Measurements from ENCODE around the gene FKBP9. TPM values are rescaled to one million over a fixed set of nuclear protein-coding genes. Genes with fewer than 3 reads are reported as not detected.
A peak's percentile ranks its signal among the peaks of the same experiment; 100 is the strongest.

Gene FKBP9
- total and polyA plus RNA-seq, 2 of the 8 experiments (the other 6 are each of a cell fraction or from before 2014, with no cell fraction given): 7.2 to 10.1 TPM

DNA sequence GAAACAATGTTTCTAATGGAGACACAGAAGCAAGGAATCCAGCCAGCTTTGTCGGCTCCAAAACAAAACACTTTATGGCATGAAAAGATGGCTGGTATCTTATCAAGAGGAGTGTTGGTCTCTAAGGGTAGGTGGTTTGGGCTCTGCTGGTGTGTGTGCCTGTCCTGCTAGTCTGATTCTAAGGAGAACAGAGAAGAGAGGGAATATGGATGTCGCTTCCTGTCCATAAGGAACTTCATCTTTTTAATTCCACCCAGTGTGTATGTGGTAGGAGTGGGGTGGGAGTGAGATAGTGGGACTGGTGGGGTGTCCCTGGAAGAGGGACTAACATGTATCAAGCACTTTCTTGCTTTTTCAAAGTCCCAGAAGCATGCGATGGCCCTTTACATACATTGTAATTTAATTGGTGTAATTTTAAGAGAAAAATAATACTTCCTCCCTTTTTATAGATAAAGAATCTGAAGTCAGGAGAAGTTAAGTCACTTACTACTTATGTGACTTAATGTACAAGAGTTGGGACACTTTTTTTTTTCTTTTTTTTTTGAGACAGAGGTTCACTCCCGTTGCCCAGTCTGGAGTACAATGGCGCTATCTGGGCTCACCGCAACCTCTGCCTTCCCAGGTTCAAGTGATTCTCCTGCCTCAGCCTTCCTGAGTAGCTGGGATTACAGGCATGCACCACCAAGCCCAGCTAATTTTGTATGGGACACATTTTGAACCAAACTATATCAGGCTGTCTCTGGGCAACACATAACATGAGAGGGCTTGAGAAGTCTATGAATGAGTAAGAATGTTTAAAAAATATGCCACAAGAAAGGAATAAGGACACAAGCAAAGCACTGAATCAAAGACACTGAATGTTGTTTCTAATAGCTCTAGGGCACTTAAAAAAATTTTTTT lies 86.5 kb downstream of the FKBP9 start:
- H3K4me1 ChIP-seq (replicated peaks in 1 of 4; ENCODE audit: control insufficient read depth in 3 of 4, insufficient read depth in 4 of 4, low read length in 3 of 4): no peaks in the 10 kb centered on the region
- FAIRE-seq: no peak
- TF ChIP-seq CBX5 (IDR thresholded peaks at IDR 0.05; ENCODE audit: low read depth, low read length) (no peak), FOSL1 (IDR thresholded peaks at IDR 0.05; ENCODE audit: insufficient read depth, low read depth, low read length) (no peak), SP4 (IDR thresholded peaks at IDR 0.05; ENCODE audit: low read length) (no peak), BCL11A (IDR thresholded peaks at IDR 0.05; ENCODE audit: low read depth in 2 of 2, low read length in 2 of 2) (no peak), EGR1 (IDR thresholded peaks at IDR 0.05; ENCODE audit: borderline replicate concordance, low read depth, low read length) (no peak), CTCF (IDR thresholded peaks at IDR 0.05; ENCODE audit: control extremely low read depth in 1 of 3, insufficient read depth in 1 of 3, low read depth in 1 of 3, low read length in 3 of 3) (no peak), EZH2 (IDR thresholded peaks at IDR 0.05; ENCODE audit: low read depth, low read length, severe bottlenecking) (no peak)
- TF ChIP-seq, protein P1, sequence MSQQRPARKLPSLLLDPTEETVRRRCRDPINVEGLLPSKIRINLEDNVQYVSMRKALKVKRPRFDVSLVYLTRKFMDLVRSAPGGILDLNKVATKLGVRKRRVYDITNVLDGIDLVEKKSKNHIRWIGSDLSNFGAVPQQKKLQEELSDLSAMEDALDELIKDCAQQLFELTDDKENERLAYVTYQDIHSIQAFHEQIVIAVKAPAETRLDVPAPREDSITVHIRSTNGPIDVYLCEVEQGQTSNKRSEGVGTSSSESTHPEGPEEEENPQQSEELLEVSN (IDR thresholded peaks at IDR 0.05): no peak

More for the DNA sequence above, 86.5 kb downstream of the FKBP9 start:
- POLR2A ChIA-PET (ENCODE audit: partially characterized antibody): no interaction called here
- H2BK15ac ChIP-seq (ENCODE audit: low read length): no peak overlapping the region
- H2BK20ac ChIP-seq (ENCODE audit: low read length): no peak overlapping the region
- H3K23me2 ChIP-seq (ENCODE audit: low read depth, low read length): no peaks in the 10 kb centered on the region
- H3K56ac ChIP-seq (replicated peaks; ENCODE audit: insufficient read length, low read depth, low read length): no peak overlapping the region
- no peak overlapping the region for H4K5ac ChIP-seq (ENCODE audit: insufficient read length, low read depth, low read length)
- no peak overlapping the region for H3K14ac ChIP-seq (ENCODE audit: insufficient read length)
- no peak overlapping the region for H3K27ac ChIP-seq (ENCODE audit: low read depth, low read length)
- 95% methylated on average over 6 of the region's 6 CpGs; no CpG with 5 or more reads in 1 of the 2 experiments for WGBS, 2 experiments (ENCODE audit: extremely low coverage in 1 of 2, insufficient coverage in 1 of 2, insufficient read length in 1 of 2, insufficient replicate concordance in 2 of 2, low coverage in 1 of 2, low lambda C conversion rate in 2 of 2, missing lambda C conversion rate in 1 of 2)
- H3K18ac ChIP-seq (ENCODE audit: extremely low read depth, low read length): peak overlapping the region; percentile 48; the same call in 1 of the 2 replicates
- no peak overlapping the region for H2AK5ac ChIP-seq (ENCODE audit: low read depth, low read length)
- peaks cover 3% of the 10 kb centered on the region for H3K79me1 ChIP-seq (ENCODE audit: low read depth, low read length)
- no peak overlapping the region for H2BK120ac ChIP-seq (replicated peaks; ENCODE audit: low read depth, low read length)
- no peaks in the 10 kb centered on the region for H3K9me3 ChIP-seq (ENCODE audit: insufficient read depth in 2 of 2, low read depth in 1 of 2, low read length in 1 of 2)
- H2BK12ac ChIP-seq (ENCODE audit: low read depth, low read length): no peak overlapping the region
- H4K20me1 ChIP-seq (replicated peaks in 1 of 2; ENCODE audit: control insufficient read depth in 1 of 2, insufficient read depth in 2 of 2, low read length in 2 of 2): peaks cover 3 to 4% of the 10 kb centered on the region in 2 experiments
- no peaks in the 10 kb centered on the region for H3K36me3 ChIP-seq (ENCODE audit: control insufficient read depth in 2 of 4, insufficient read depth in 4 of 4, low read length in 3 of 4)
- H4K8ac ChIP-seq (ENCODE audit: extremely low read depth, insufficient read depth, low read length): no peak overlapping the region
- CTCF ChIA-PET (ENCODE audit: partially characterized antibody): interaction anchor here (0.5 to 1.2 kb wide), 3 partner anchors 58 to 197 kb away, joined by 3 to 5 read pairs (median 3); no protein-coding TSS in a partner anchor
- H4K91ac ChIP-seq (replicated peaks; ENCODE audit: insufficient read length, low read length): no peak overlapping the region
- H3K9ac ChIP-seq (replicated peaks in 1 of 4; ENCODE audit: extremely low read depth in 1 of 4, low read depth in 3 of 4, low read length in 3 of 4): no peak overlapping the region
- no peak overlapping the region for H2AFZ ChIP-seq (ENCODE audit: low read length)
- no peak for DNase-seq (ENCODE audit: low read depth in 1 of 2, low spot score in 2 of 2)
- H3K27me3 ChIP-seq (replicated peaks in 1 of 4; ENCODE audit: control insufficient read depth in 3 of 4, extremely low read depth in 1 of 4, insufficient read depth in 3 of 4, low read length in 3 of 4): no peaks in the 10 kb centered on the region
- peaks cover 0 to 89% of the 10 kb centered on the region in 2 experiments for H3K79me2 ChIP-seq (ENCODE audit: control insufficient read depth in 1 of 2, insufficient read depth in 2 of 2, low read length in 2 of 2)
- H3K4ac ChIP-seq (replicated peaks; ENCODE audit: insufficient read length, low read depth, low read length): no peak overlapping the region
- no peak overlapping the region for H2BK5ac ChIP-seq (ENCODE audit: low read depth, low read length)
- no peak overlapping the region for H3K23ac ChIP-seq (ENCODE audit: insufficient read length)
- H3K4me3 ChIP-seq (ENCODE audit: extremely low read depth in 1 of 4, insufficient read depth in 2 of 4, low read depth in 3 of 4, low read length in 4 of 4): no peak overlapping the region
- no peak overlapping the region for H3K4me2 ChIP-seq (ENCODE audit: insufficient read depth in 1 of 2, low read depth in 2 of 2, low read length in 2 of 2)

All from H1 (cell line).